SK-N-SH (cell line): ENCODE results near the gene B3GALT4. TPM values are rescaled to one million over a fixed set of nuclear protein-coding genes. Genes with fewer than 3 reads are reported as not detected.
A peak's percentile ranks its signal among the peaks of the same experiment; 100 is the strongest.

Source experiments
- CHD2 ChIP-seq: fragments of 150-350 bp; IDR thresholded peaks from 2 replicates; pipeline ENCODE4 v1.6.1; 2018; ENCODE audit warnings: low read length; ENCODE audit not compliant: partially characterized antibody
- ELF1 ChIP-seq: IDR thresholded peaks from 2 replicates; pipeline ENCODE4 v1.4.0; 2012
- EZH2phosphoT487 ChIP-seq: fragments of 200-600 bp; sonication (generic); IDR thresholded peaks from 2 replicates; pipeline ENCODE4 v1.6.1; 2017; ENCODE audit warnings: low read depth, mixed run types, mild to moderate bottlenecking, antibody characterized with exemption, moderate library complexity, borderline replicate concordance
- FOSL2 ChIP-seq: IDR thresholded peaks from 2 replicates; pipeline ENCODE4 v1.4.0; 2012; ENCODE audit warnings: low read depth, mild to moderate bottlenecking, moderate library complexity, borderline replicate concordance
- FOXJ3 ChIP-seq: sonication (generic); formaldehyde crosslinking; IDR thresholded peaks from 2 replicates; pipeline ENCODE4 v1.5.1; 2020; ENCODE audit warnings: mild to moderate bottlenecking, missing genetic modification reagents
- FOXM1 ChIP-seq: IDR thresholded peaks from 2 replicates; pipeline ENCODE4 v1.4.0; 2012; ENCODE audit warnings: low read depth, mild to moderate bottlenecking
- GATA2 ChIP-seq: sonication (generic); formaldehyde crosslinking; IDR thresholded peaks from 2 replicates; pipeline ENCODE4 v1.5.0; 2020; ENCODE audit warnings: mild to moderate bottlenecking, missing genetic modification reagents
- JUND ChIP-seq: IDR thresholded peaks from 2 replicates; pipeline ENCODE4 v1.4.0; 2012
- MXI1 ChIP-seq: IDR thresholded peaks from 2 replicates; pipeline ENCODE4 v1.6.1; 2012; ENCODE audit warnings: mild to moderate bottlenecking, low read depth, low read length, improper control_type of control experiment
- NFIC ChIP-seq: IDR thresholded peaks from 2 replicates; pipeline ENCODE4 v1.4.0; 2012; ENCODE audit warnings: borderline replicate concordance
- NRF1 ChIP-seq: IDR thresholded peaks from 2 replicates; pipeline ENCODE4 v1.6.1; 2012; ENCODE audit warnings: low read depth, mild to moderate bottlenecking, low read length
- POLR2AphosphoS5 ChIP-seq: IDR thresholded peaks from 2 replicates; pipeline ENCODE4 v1.6.1; 2012; ENCODE audit warnings: low read depth, low read length
- RAD21 ChIP-seq: IDR thresholded peaks from 2 replicates; pipeline ENCODE4 v1.6.1; 2012; ENCODE audit warnings: mild to moderate bottlenecking, low read length
- RCOR1 ChIP-seq: fragments of 150-350 bp; IDR thresholded peaks from 2 replicates; pipeline ENCODE4 v1.6.1; 2017; ENCODE audit warnings: antibody characterized with exemption, low read length
- RFX5 ChIP-seq: IDR thresholded peaks from 2 replicates; pipeline ENCODE4 v1.6.1; 2012; ENCODE audit warnings: mild to moderate bottlenecking, improper control_type of control experiment, low read length
- SIN3A ChIP-seq: IDR thresholded peaks from 2 replicates; pipeline ENCODE4 v1.6.1; 2012; ENCODE audit warnings: low read depth, mild to moderate bottlenecking, low read length, moderate library complexity, borderline replicate concordance
- SMC3 ChIP-seq: IDR thresholded peaks from 2 replicates; pipeline ENCODE4 v1.6.1; 2012; ENCODE audit warnings: low read depth, low read length, improper control_type of control experiment
- TCF12 ChIP-seq: IDR thresholded peaks from 2 replicates; pipeline ENCODE4 v1.4.0; 2012
- polyA plus RNA-seq, 3 experiments: library from polyadenylated mRNA; depleted of rRNA; stranded (reverse); fragments of >200 nt; gene quantifications; 2 replicates each; pipeline ENCODE4 v1.2.3, GENCODE V29; 2012
- TF ChIP-seq, protein P1 (sequence below): IDR thresholded peaks from 2 replicates; pipeline ENCODE4 v1.4.0; 2012; ENCODE audit warnings: low read depth, borderline replicate concordance
- TF ChIP-seq, protein P2 (sequence below): IDR thresholded peaks from 2 replicates; pipeline ENCODE4 v1.4.0; 2012; ENCODE audit warnings: low read depth
- TF ChIP-seq, protein P3 (sequence below): IDR thresholded peaks from 2 replicates; pipeline ENCODE4 v1.4.0; 2012; ENCODE audit warnings: low read depth, borderline replicate concordance
- TF ChIP-seq, protein P4 (sequence below): fragments of 150-350 bp; IDR thresholded peaks from 2 replicates; pipeline ENCODE4 v1.6.1; 2017; ENCODE audit warnings: antibody characterized with exemption, low read length, low read depth, borderline replicate concordance

The B3GALT4 gene
- polyA plus RNA-seq, 1 of the 3 experiments (the other 2 are of a cell fraction): 0.56 TPM

DNA sequence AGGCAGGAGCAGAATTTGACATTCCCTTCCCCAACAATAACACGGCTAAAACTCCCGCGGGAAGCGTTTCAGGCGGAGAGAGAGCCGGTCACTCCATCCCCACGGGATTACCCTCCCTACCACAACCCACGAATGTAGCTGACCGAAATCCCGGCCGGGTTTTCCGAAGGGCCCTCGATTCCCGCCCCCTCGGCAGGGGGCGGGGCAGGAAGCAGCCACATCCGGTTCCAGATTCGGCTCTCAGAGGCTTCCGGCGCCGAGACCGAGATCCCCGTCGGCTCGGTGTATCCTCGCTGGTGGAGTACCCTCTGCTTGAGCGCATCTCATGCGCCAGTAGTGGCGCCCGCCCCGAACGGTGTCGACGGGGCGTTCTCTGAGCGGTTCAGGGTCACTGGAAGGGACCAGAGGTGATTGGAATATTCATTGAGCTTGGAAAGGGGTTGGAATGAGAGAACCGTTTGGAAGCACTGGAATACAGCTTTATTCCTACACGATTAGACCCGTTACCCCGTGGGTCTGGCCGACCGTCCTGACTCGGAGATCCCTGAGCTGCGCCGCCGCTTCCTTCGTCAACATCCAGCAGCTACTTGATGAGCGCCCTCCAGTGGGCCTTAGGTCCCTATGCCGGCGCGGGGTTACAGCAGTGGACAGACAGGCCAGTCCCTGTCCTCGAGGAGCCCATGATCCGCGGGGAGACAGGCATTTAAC is 22.5 kb downstream of the B3GALT4 start (continued):
- TF ChIP-seq SMC3 (peak; percentile 36; the same call in 1 of the 2 replicates), SIN3A (peak; percentile 86), ELF1 (peak; percentile 49; the same call in 1 of the 2 replicates), NFIC (no peak; the same call in 1 of the 2 replicates), RAD21 (peak; percentile 54), RCOR1 (peak; percentile 23; the same call in 1 of the 2 replicates), RFX5 (no peak), EZH2phosphoT487 (no peak), MXI1 (peak; percentile 80; the same call in 1 of the 2 replicates), FOXM1 (0 out of 2 replicates have a peak, but pooled peaks have one; percentile 23), CHD2 (peak; percentile 86), TCF12 (no peak), FOXJ3 (no peak), JUND (peak; percentile 52), GATA2 (CRISPR knock-in tag) (no peak; the same call in 1 of the 2 replicates), POLR2AphosphoS5 (peak; percentile 98), FOSL2 (no peak), NRF1 (0 out of 2 replicates have a peak, but pooled peaks have one; percentile 22)
- TF ChIP-seq, protein P1, sequence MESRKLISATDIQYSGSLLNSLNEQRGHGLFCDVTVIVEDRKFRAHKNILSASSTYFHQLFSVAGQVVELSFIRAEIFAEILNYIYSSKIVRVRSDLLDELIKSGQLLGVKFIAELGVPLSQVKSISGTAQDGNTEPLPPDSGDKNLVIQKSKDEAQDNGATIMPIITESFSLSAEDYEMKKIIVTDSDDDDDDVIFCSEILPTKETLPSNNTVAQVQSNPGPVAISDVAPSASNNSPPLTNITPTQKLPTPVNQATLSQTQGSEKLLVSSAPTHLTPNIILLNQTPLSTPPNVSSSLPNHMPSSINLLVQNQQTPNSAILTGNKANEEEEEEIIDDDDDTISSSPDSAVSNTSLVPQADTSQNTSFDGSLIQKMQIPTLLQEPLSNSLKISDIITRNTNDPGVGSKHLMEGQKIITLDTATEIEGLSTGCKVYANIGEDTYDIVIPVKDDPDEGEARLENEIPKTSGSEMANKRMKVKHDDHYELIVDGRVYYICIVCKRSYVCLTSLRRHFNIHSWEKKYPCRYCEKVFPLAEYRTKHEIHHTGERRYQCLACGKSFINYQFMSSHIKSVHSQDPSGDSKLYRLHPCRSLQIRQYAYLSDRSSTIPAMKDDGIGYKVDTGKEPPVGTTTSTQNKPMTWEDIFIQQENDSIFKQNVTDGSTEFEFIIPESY: 0 out of 2 replicates have a peak, but pooled peaks have one; percentile 42
- TF ChIP-seq, protein P2, sequence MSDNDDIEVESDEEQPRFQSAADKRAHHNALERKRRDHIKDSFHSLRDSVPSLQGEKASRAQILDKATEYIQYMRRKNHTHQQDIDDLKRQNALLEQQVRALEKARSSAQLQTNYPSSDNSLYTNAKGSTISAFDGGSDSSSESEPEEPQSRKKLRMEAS: peak; percentile 59
- TF ChIP-seq, protein P3, sequence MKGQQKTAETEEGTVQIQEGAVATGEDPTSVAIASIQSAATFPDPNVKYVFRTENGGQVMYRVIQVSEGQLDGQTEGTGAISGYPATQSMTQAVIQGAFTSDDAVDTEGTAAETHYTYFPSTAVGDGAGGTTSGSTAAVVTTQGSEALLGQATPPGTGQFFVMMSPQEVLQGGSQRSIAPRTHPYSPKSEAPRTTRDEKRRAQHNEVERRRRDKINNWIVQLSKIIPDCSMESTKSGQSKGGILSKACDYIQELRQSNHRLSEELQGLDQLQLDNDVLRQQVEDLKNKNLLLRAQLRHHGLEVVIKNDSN: no peak
- TF ChIP-seq, protein P4, sequence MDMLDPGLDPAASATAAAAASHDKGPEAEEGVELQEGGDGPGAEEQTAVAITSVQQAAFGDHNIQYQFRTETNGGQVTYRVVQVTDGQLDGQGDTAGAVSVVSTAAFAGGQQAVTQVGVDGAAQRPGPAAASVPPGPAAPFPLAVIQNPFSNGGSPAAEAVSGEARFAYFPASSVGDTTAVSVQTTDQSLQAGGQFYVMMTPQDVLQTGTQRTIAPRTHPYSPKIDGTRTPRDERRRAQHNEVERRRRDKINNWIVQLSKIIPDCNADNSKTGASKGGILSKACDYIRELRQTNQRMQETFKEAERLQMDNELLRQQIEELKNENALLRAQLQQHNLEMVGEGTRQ: no peak
- TF ChIP-seq, all 33 proteins: peak for 20
